ENCODE measurements around the gene CTDSPL.

DNA sequence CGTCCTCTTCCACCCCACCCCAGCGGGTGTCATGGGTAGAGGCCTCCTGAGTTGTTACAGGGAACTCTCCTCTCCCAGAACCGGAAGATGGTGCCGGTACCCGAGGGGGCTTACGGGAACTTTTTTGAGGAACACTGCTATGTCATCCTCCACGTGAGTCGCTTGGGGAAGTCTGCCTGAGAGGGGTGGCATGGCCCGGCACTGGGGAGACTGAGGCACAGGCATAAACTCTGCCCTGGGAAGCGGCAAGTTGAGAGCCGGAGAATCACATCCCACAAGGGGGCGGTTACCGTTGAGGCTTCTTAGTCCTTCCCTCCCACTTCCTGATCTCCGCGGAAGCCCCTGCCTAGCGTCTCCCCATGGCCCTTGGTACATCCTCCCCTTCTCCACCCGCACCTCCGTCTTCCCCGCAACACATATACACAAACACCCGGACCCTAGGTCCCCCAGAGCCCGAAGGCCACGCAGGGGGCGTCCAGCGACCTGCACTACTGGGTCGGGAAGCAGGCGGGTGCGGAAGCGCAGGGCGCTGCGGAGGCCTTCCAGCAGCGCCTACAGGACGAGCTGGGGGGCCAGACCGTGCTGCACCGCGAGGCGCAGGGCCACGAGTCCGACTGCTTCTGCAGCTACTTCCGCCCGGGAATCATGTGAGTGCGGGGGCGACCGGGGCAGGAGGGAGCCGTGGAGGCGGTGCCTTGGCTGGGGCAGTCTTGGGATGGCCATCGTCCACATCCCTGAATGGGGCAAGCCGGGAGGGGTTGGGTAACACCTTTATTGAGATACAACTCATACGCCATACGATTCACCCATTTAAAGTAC is 132.3 kb downstream of the CTDSPL start:
- TF ChIP-seq, protein P1, sequence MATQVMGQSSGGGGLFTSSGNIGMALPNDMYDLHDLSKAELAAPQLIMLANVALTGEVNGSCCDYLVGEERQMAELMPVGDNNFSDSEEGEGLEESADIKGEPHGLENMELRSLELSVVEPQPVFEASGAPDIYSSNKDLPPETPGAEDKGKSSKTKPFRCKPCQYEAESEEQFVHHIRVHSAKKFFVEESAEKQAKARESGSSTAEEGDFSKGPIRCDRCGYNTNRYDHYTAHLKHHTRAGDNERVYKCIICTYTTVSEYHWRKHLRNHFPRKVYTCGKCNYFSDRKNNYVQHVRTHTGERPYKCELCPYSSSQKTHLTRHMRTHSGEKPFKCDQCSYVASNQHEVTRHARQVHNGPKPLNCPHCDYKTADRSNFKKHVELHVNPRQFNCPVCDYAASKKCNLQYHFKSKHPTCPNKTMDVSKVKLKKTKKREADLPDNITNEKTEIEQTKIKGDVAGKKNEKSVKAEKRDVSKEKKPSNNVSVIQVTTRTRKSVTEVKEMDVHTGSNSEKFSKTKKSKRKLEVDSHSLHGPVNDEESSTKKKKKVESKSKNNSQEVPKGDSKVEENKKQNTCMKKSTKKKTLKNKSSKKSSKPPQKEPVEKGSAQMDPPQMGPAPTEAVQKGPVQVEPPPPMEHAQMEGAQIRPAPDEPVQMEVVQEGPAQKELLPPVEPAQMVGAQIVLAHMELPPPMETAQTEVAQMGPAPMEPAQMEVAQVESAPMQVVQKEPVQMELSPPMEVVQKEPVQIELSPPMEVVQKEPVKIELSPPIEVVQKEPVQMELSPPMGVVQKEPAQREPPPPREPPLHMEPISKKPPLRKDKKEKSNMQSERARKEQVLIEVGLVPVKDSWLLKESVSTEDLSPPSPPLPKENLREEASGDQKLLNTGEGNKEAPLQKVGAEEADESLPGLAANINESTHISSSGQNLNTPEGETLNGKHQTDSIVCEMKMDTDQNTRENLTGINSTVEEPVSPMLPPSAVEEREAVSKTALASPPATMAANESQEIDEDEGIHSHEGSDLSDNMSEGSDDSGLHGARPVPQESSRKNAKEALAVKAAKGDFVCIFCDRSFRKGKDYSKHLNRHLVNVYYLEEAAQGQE (IDR thresholded peaks at IDR 0.05; ENCODE audit: insufficient read depth in 1 of 2, low read depth in 2 of 2, low read length in 1 of 2) = no peak
- TF ChIP-seq, protein P2, sequence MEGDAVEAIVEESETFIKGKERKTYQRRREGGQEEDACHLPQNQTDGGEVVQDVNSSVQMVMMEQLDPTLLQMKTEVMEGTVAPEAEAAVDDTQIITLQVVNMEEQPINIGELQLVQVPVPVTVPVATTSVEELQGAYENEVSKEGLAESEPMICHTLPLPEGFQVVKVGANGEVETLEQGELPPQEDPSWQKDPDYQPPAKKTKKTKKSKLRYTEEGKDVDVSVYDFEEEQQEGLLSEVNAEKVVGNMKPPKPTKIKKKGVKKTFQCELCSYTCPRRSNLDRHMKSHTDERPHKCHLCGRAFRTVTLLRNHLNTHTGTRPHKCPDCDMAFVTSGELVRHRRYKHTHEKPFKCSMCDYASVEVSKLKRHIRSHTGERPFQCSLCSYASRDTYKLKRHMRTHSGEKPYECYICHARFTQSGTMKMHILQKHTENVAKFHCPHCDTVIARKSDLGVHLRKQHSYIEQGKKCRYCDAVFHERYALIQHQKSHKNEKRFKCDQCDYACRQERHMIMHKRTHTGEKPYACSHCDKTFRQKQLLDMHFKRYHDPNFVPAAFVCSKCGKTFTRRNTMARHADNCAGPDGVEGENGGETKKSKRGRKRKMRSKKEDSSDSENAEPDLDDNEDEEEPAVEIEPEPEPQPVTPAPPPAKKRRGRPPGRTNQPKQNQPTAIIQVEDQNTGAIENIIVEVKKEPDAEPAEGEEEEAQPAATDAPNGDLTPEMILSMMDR (IDR thresholded peaks at IDR 0.05) = no peak
